HL-60 (cell line): Measurements from ENCODE around the gene MBNL1.

Experiments
- POLR2AphosphoS5 ChIP-seq: IDR thresholded peaks from 2 replicates; pipeline ENCODE4 v1.6.1; 2012; ENCODE audit warnings: low read depth
- REST ChIP-seq: IDR thresholded peaks from 2 replicates; pipeline ENCODE4 v1.6.1; 2012; ENCODE audit warnings: low read depth; ENCODE audit not compliant: insufficient replicate concordance
- TF ChIP-seq, protein P1 (sequence below): IDR thresholded peaks from one replicate; pipeline ENCODE4 v1.5.1; 2011; ENCODE audit warnings: low read length, control low read depth, inconsistent platforms; ENCODE audit not compliant: insufficient read depth

DNA sequence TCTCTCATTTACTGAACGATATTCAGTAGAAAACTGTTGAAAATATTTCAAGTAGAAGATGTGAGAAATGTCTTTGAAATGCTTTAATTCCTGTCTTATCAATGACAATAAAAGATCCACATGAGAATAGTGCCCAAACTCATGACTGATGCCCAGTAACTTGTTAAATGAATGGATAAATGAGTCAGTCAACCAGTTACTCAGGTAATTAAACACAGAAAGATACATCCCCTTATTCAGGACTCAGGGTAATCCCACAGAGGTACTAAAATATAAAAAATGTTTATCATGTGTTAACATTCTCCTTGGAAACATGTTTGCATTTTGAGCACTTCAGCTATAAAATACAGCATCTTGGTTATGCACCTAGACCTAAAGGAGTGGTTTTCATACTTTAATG, 169.5 kb downstream of the MBNL1 start:
- TF ChIP-seq, protein P1, sequence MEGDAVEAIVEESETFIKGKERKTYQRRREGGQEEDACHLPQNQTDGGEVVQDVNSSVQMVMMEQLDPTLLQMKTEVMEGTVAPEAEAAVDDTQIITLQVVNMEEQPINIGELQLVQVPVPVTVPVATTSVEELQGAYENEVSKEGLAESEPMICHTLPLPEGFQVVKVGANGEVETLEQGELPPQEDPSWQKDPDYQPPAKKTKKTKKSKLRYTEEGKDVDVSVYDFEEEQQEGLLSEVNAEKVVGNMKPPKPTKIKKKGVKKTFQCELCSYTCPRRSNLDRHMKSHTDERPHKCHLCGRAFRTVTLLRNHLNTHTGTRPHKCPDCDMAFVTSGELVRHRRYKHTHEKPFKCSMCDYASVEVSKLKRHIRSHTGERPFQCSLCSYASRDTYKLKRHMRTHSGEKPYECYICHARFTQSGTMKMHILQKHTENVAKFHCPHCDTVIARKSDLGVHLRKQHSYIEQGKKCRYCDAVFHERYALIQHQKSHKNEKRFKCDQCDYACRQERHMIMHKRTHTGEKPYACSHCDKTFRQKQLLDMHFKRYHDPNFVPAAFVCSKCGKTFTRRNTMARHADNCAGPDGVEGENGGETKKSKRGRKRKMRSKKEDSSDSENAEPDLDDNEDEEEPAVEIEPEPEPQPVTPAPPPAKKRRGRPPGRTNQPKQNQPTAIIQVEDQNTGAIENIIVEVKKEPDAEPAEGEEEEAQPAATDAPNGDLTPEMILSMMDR = no peak
- TF ChIP-seq POLR2AphosphoS5 (no peak), REST (no peak)
